AG04450 (cell line): ENCODE data around the gene URGCP. TPM values are rescaled to one million over a fixed set of nuclear protein-coding genes. Genes with fewer than 3 reads are reported as not detected.

Experiments used
- CTCF ChIA-PET: fragments of 300-600, 350-600 bp; formaldehyde crosslinking; extraction: SDS; loops from one replicate; lab custom pipeline; 2022; ENCODE audit warnings: antibody characterized with exemption, inconsistent platforms; lab: Charles Lee
- POLR2A ChIA-PET: fragments of 350-600 bp; formaldehyde crosslinking; extraction: SDS; loops from one replicate; lab custom pipeline; 2021; ENCODE audit warnings: antibody characterized with exemption, inconsistent platforms; lab: Yijun Ruan, JAX
- DNase-seq: peaks from one replicate; pipeline ENCODE4 v3.0.0-alpha.2; 2011; ENCODE audit warnings: low read depth, low spot score
- H3K27ac ChIP-seq: one replicate; pipeline ENCODE4 v1.5.1; 2012; ENCODE audit warnings: low read depth, low read length, control low read depth
- H3K27me3 ChIP-seq: one replicate; pipeline ENCODE4 v1.6.0; 2012; ENCODE audit warnings: low read length; ENCODE audit not compliant: control insufficient read depth, insufficient read depth
- H3K4me3 ChIP-seq: 2 replicates; pipeline ENCODE4 v1.5.1; 2011; ENCODE audit warnings: mild to moderate bottlenecking, low read depth, low read length, control low read depth
- H3K9me3 ChIP-seq: 2 replicates; pipeline ENCODE4 v1.5.1; 2012; ENCODE audit warnings: low read length; ENCODE audit not compliant: control insufficient read depth, insufficient read depth
- polyA plus RNA-seq: library from polyadenylated mRNA; depleted of rRNA; stranded (reverse); fragments of >200 nt; gene quantifications from 2 replicates; pipeline ENCODE4 v1.2.3, GENCODE V29; 2011
- TF ChIP-seq, protein P1 (sequence below): IDR thresholded peaks from 2 replicates; pipeline ENCODE4 v1.5.1; 2011; ENCODE audit warnings: low read depth, low read length, control low read depth, inconsistent platforms

URGCP gene
- polyA plus RNA-seq, 1 experiment, result 23.1 TPM

GRCh38 chr7:43915907-43916306 is 9.5 kb upstream of the URGCP start:
- ChIA-PET POLR2A (no interaction called here), CTCF (no interaction called here)
- H3K27ac ChIP-seq, result no peak overlapping the region
- no peak for DNase-seq
- H3K4me3 ChIP-seq, result no peak overlapping the region
- H3K27me3 ChIP-seq, result peaks cover 2% of the 10 kb centered on the region
- TF ChIP-seq, protein P1, sequence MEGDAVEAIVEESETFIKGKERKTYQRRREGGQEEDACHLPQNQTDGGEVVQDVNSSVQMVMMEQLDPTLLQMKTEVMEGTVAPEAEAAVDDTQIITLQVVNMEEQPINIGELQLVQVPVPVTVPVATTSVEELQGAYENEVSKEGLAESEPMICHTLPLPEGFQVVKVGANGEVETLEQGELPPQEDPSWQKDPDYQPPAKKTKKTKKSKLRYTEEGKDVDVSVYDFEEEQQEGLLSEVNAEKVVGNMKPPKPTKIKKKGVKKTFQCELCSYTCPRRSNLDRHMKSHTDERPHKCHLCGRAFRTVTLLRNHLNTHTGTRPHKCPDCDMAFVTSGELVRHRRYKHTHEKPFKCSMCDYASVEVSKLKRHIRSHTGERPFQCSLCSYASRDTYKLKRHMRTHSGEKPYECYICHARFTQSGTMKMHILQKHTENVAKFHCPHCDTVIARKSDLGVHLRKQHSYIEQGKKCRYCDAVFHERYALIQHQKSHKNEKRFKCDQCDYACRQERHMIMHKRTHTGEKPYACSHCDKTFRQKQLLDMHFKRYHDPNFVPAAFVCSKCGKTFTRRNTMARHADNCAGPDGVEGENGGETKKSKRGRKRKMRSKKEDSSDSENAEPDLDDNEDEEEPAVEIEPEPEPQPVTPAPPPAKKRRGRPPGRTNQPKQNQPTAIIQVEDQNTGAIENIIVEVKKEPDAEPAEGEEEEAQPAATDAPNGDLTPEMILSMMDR, result no peak
- no peaks in the 10 kb centered on the region for H3K9me3 ChIP-seq

DNA sequence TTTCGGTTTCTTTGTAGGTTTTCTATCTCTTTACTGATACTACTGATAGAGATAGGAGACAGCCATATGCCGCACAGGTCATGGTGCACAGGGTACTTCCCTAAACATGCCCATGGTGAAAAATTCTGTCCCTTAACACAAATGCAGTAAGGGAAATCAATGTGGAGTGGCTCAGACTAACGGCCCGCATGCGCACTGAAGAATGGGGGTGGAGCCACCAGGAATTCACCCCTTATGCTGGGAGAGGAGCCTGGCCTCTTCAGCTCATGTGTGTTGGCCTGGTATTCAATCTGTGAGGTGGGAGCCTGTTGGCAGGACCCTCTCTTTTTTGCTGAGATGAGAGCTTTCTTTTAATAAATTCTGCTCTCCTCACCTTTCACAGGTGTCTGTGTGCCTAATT is 8.4 kb upstream of the URGCP start:
- TF ChIP-seq, protein P1, result no peak
- Histone ChIP-seq H3K27me3 (peaks cover 2% of the 10 kb centered on the region), H3K9me3 (no peaks in the 10 kb centered on the region), H3K27ac (no peak overlapping the region), H3K4me3 (no peak overlapping the region)
- DNase-seq, result no peak
- ChIA-PET CTCF (no interaction called here), POLR2A (no interaction called here)

GRCh38 chr7:43905956-43906330 is 453 bp downstream of the URGCP start:
- CTCF ChIA-PET, result no interaction called here
- Histone ChIP-seq H3K9me3 (no peaks in the 10 kb centered on the region), H3K27ac (peak overlapping the region; percentile 61), H3K27me3 (no peaks in the 10 kb centered on the region), H3K4me3 (peak overlapping the region; percentile 81)
- TF ChIP-seq, protein P1, result no peak
- DNase-seq, result no peak
- POLR2A ChIA-PET, result no interaction called here

DNA sequence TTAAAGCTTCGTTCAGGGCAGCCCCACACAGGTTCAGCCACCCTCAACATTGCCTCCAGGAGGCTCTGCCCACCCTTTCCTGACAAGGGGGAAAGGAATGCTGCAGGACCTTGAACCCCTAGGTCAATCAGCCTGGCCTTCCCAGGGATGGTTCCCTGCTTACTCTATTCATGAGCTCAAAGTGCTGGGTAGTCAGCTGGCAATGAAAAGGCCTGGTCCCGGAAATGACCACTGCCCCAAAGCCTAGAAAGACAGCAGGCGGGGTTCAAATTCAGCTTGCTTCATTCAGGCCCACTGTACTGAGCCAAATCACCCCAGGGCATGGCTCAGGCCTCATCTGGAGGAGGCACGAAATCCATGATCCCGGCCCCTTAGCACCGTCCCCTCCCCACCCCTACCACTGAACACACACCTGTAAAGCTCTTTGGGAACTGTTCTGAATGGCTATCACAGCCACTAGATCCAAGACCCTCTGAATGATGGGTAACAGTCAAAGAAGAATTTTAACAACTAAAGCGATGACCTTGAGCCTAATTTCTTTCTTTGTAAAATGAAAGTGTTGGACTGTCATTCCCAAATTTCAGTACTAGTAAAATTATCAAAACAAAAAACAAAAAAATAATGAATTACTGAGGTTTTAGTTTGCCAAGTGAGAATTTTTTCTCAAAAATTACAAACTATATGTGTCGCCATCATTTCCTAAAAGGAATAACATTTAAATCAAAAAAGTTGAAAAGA is 1.0 kb downstream of the URGCP start:
- Histone ChIP-seq H3K4me3 (peak overlapping the region; percentile 81), H3K27me3 (no peaks in the 10 kb centered on the region), H3K27ac (peak overlapping the region; percentile 39), H3K9me3 (no peaks in the 10 kb centered on the region)
- DNase-seq, result no peak
- POLR2A ChIA-PET, result interaction anchor here (0.9 to 1.4 kb wide), 2 partner anchors 21 to 36 kb away, joined by 3 read pairs; partner anchors contain the start of genes MRPS24 and UBE2D4
- TF ChIP-seq, protein P1, result no peak
- CTCF ChIA-PET, result interaction anchor here (0.5 to 0.7 kb wide), 3 partner anchors 36 to 184 kb away, joined by 3 read pairs; partner anchors contain the start of gene MRPS24

DNA sequence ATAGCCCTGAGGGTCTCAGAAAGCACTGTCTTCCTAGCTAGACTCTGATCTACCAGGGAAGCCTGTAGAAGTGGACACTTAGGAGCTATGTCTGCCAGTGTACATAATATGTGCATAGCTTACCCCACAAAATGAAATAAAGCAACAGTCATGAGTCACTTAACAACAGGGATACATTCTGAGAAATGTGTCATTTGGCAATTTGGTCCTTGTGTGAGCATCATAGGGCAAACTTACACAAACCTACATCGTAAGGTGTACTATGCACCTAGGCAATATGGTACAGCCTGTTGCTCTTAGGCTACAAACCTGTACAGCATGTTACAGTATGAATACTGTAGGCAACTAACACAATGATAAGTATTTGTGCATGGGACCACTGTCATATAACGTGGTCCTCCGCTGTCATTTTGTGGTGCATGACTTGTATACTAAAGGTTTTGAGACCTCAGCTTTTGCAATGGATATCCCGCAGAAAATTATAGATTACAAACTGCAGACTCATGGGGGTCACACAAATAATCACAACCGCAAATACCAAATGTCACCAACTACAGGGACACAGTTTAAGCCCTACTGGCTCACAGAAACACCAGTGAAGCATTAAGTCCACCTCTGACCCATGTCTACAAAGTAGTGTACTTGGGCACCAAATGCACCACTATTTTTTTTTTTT is 1.7 kb downstream of the URGCP start:
- DNase-seq, result no peak
- H3K27ac ChIP-seq, result no peak overlapping the region
- CTCF ChIA-PET, result interaction anchor here (0.5 to 0.7 kb wide), 2 partner anchors 35 to 65 kb away, joined by 3 read pairs; partner anchors contain the start of gene MRPS24

More for the DNA sequence above, 1.7 kb downstream of the URGCP start:
- TF ChIP-seq, protein P1, result no peak
- Histone ChIP-seq H3K4me3 (peak overlapping the region; percentile 81), H3K9me3 (no peaks in the 10 kb centered on the region), H3K27me3 (no peaks in the 10 kb centered on the region)
- POLR2A ChIA-PET, result interaction anchor here (0.9 to 1.4 kb wide), 3 partner anchors 14 to 35 kb away, joined by 3 to 4 read pairs (median 3); partner anchors contain the start of genes MRPS24 and UBE2D4
